Adipocyte (in vitro differentiated cells): ENCODE results near the gene USP17L24.
"Not testable (repeated sequence)": the region's sequence is repeated elsewhere in the genome, so short reads cannot be mapped to it uniquely, and the experiment has no call there.

Experiments
- DNase-seq: peaks from one replicate; pipeline ENCODE4 v3.0.0-alpha.2; 2015; ENCODE audit warnings: low read depth
- H3K27me3 ChIP-seq: replicated peaks from 2 replicates; pipeline ENCODE4 v1.7.0; 2013; ENCODE audit warnings: mild to moderate bottlenecking, low read length, moderate library complexity; ENCODE audit not compliant: control insufficient read depth, insufficient read depth
- H3K36me3 ChIP-seq: 2 replicates; pipeline ENCODE4 v1.7.0; 2013; ENCODE audit warnings: low read length, mild to moderate bottlenecking, moderate library complexity; ENCODE audit not compliant: control insufficient read depth, insufficient read depth, severe bottlenecking
- H3K4me1 ChIP-seq: 2 replicates; pipeline ENCODE4 v1.7.0; 2013; ENCODE audit warnings: mild to moderate bottlenecking, low read length, moderate library complexity; ENCODE audit not compliant: control insufficient read depth, insufficient read depth
- H3K4me3 ChIP-seq: 2 replicates; pipeline ENCODE4 v1.7.0; 2013; ENCODE audit warnings: mild to moderate bottlenecking, low read length, moderate library complexity
- H3K9ac ChIP-seq: 2 replicates; pipeline ENCODE4 v1.7.0; 2013; ENCODE audit warnings: mild to moderate bottlenecking, low read length, moderate library complexity
- H3K9me3 ChIP-seq: 2 replicates; pipeline ENCODE4 v1.7.0; 2013; ENCODE audit warnings: mild to moderate bottlenecking, low read length, moderate library complexity; ENCODE audit not compliant: control insufficient read depth

Gene USP17L24, protein sequence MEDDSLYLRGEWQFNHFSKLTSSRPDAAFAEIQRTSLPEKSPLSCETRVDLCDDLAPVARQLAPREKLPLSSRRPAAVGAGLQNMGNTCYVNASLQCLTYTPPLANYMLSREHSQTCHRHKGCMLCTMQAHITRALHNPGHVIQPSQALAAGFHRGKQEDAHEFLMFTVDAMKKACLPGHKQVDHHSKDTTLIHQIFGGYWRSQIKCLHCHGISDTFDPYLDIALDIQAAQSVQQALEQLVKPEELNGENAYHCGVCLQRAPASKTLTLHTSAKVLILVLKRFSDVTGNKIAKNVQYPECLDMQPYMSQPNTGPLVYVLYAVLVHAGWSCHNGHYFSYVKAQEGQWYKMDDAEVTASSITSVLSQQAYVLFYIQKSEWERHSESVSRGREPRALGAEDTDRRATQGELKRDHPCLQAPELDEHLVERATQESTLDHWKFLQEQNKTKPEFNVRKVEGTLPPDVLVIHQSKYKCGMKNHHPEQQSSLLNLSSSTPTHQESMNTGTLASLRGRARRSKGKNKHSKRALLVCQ

DNA sequence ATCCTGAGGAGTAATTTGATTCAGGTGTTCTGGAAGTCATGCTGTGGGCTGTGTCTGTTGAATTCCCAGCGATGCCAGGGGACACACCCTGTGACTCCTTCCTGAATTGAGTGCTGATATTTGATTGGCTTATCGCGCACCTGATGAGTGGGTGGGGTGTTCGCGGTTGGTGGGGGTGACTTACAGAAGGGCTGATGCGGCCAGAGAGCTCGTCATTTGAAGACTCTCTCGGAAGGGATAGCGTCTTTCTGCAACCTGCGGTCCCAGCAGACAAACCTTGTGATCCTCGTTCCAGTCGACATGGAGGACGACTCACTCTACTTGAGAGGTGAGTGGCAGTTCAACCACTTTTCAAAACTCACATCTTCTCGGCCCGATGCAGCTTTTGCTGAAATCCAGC is at the start of gene USP17L24:
Gene USP17L24, plus strand, starts transcription at position 301 of the 400 bp plus-strand sequence. Its CDS starts 0 bp downstream, at position 301.
- H3K36me3 ChIP-seq, H3K4me3 ChIP-seq, H3K9me3 ChIP-seq, H3K4me1 ChIP-seq, DNase-seq, H3K27me3 ChIP-seq, H3K9ac ChIP-seq: not testable (repeated sequence)

DNA sequence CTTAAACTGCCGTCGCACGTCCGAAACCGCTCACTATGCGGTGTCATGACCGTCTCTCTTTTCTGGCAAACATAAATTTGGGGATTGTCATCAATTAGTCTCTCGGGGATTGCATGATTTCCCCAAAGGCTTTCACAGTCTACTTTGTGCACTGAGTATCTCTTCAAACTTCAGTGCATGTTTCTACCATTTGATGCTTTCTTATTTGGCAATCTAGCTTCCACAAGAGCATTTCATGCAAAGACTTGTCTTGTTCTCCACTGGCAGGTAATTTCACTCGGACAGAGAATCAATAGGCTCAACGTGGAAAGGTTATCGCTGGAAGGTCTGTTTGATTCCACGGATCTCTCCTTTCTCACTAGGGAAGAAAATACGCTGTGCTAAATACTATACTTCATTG is 774 bp upstream of the USP17L24 start:
- H3K4me1 ChIP-seq, H3K9me3 ChIP-seq, H3K4me3 ChIP-seq, H3K27me3 ChIP-seq, DNase-seq, H3K36me3 ChIP-seq, H3K9ac ChIP-seq: not testable (repeated sequence)

DNA sequence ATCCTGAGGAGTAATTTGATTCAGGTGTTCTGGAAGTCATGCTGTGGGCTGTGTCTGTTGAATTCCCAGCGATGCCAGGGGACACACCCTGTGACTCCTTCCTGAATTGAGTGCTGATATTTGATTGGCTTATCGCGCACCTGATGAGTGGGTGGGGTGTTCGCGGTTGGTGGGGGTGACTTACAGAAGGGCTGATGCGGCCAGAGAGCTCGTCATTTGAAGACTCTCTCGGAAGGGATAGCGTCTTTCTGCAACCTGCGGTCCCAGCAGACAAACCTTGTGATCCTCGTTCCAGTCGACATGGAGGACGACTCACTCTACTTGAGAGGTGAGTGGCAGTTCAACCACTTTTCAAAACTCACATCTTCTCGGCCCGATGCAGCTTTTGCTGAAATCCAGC is 4.6 kb downstream of the USP17L24 start, which contains the start of gene USP17L25:
Gene USP17L25, plus strand, starts transcription at position 301 of the 400 bp plus-strand sequence. Its CDS starts 0 bp downstream, at position 301.
- H3K4me3 ChIP-seq, H3K9me3 ChIP-seq, H3K36me3 ChIP-seq, H3K27me3 ChIP-seq, DNase-seq, H3K9ac ChIP-seq, H3K4me1 ChIP-seq: not testable (repeated sequence)

GRCh38 chr4:9334358-9334757 is 9.4 kb downstream of the USP17L24 start, which contains the start of gene USP17L26:
TSS of gene USP17L26 (plus strand) at chr4:9334658. CDS start at chr4:9334658, 0 bp downstream.
- not testable (repeated sequence) for H3K27me3 ChIP-seq, H3K4me3 ChIP-seq, H3K4me1 ChIP-seq, H3K9ac ChIP-seq, DNase-seq, H3K36me3 ChIP-seq, H3K9me3 ChIP-seq

DNA sequence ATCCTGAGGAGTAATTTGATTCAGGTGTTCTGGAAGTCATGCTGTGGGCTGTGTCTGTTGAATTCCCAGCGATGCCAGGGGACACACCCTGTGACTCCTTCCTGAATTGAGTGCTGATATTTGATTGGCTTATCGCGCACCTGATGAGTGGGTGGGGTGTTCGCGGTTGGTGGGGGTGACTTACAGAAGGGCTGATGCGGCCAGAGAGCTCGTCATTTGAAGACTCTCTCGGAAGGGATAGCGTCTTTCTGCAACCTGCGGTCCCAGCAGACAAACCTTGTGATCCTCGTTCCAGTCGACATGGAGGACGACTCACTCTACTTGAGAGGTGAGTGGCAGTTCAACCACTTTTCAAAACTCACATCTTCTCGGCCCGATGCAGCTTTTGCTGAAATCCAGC is 14.1 kb downstream of the USP17L24 start, which contains the start of gene USP17L5:
Gene USP17L5, plus strand, starts transcription at position 301 of the 400 bp plus-strand sequence. Its CDS starts 0 bp downstream, at position 301.
- not testable (repeated sequence) for H3K4me1 ChIP-seq, DNase-seq, H3K4me3 ChIP-seq, H3K27me3 ChIP-seq, H3K36me3 ChIP-seq, H3K9me3 ChIP-seq, H3K9ac ChIP-seq

GRCh38 chr4:9343848-9344247 is 18.9 kb downstream of the USP17L24 start, which contains the start of gene USP17L27:
TSS of gene USP17L27 (plus strand) at chr4:9344148. CDS start at chr4:9344148, 0 bp downstream.
- not testable (repeated sequence) for H3K4me1 ChIP-seq, H3K9me3 ChIP-seq, H3K4me3 ChIP-seq, H3K9ac ChIP-seq, DNase-seq, H3K36me3 ChIP-seq, H3K27me3 ChIP-seq

DNA sequence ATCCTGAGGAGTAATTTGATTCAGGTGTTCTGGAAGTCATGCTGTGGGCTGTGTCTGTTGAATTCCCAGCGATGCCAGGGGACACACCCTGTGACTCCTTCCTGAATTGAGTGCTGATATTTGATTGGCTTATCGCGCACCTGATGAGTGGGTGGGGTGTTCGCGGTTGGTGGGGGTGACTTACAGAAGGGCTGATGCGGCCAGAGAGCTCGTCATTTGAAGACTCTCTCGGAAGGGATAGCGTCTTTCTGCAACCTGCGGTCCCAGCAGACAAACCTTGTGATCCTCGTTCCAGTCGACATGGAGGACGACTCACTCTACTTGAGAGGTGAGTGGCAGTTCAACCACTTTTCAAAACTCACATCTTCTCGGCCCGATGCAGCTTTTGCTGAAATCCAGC is 23.6 kb downstream of the USP17L24 start, which contains the start of gene USP17L28:
Gene USP17L28, plus strand, starts transcription at position 301 of the 400 bp plus-strand sequence. Its CDS starts 0 bp downstream, at position 301.
- H3K27me3 ChIP-seq, H3K9me3 ChIP-seq, H3K4me1 ChIP-seq, H3K4me3 ChIP-seq, H3K36me3 ChIP-seq, DNase-seq, H3K9ac ChIP-seq: not testable (repeated sequence)

GRCh38 chr4:9350866-9351265 is 25.9 kb downstream of the USP17L24 start:
- H3K27me3 ChIP-seq, H3K9me3 ChIP-seq, H3K4me1 ChIP-seq, H3K36me3 ChIP-seq, DNase-seq, H3K9ac ChIP-seq, H3K4me3 ChIP-seq: not testable (repeated sequence)

GRCh38 chr4:9353338-9353737 is 28.4 kb downstream of the USP17L24 start, which contains the start of gene USP17L29:
TSS of gene USP17L29 (plus strand) at chr4:9353638. CDS start at chr4:9353638, 0 bp downstream.
- DNase-seq, H3K9ac ChIP-seq, H3K4me1 ChIP-seq, H3K36me3 ChIP-seq, H3K27me3 ChIP-seq, H3K9me3 ChIP-seq, H3K4me3 ChIP-seq: not testable (repeated sequence)

DNA sequence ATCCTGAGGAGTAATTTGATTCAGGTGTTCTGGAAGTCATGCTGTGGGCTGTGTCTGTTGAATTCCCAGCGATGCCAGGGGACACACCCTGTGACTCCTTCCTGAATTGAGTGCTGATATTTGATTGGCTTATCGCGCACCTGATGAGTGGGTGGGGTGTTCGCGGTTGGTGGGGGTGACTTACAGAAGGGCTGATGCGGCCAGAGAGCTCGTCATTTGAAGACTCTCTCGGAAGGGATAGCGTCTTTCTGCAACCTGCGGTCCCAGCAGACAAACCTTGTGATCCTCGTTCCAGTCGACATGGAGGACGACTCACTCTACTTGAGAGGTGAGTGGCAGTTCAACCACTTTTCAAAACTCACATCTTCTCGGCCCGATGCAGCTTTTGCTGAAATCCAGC is 37.9 kb downstream of the USP17L24 start, which contains the start of gene USP17L30:
Gene USP17L30, plus strand, starts transcription at position 301 of the 400 bp plus-strand sequence. Its CDS starts 0 bp downstream, at position 301.
- H3K27me3 ChIP-seq, H3K4me3 ChIP-seq, H3K36me3 ChIP-seq, H3K4me1 ChIP-seq, H3K9ac ChIP-seq, H3K9me3 ChIP-seq, DNase-seq: not testable (repeated sequence)
